Measurements from ENCODE around the gene PHB1.

Gene PHB1

DNA sequence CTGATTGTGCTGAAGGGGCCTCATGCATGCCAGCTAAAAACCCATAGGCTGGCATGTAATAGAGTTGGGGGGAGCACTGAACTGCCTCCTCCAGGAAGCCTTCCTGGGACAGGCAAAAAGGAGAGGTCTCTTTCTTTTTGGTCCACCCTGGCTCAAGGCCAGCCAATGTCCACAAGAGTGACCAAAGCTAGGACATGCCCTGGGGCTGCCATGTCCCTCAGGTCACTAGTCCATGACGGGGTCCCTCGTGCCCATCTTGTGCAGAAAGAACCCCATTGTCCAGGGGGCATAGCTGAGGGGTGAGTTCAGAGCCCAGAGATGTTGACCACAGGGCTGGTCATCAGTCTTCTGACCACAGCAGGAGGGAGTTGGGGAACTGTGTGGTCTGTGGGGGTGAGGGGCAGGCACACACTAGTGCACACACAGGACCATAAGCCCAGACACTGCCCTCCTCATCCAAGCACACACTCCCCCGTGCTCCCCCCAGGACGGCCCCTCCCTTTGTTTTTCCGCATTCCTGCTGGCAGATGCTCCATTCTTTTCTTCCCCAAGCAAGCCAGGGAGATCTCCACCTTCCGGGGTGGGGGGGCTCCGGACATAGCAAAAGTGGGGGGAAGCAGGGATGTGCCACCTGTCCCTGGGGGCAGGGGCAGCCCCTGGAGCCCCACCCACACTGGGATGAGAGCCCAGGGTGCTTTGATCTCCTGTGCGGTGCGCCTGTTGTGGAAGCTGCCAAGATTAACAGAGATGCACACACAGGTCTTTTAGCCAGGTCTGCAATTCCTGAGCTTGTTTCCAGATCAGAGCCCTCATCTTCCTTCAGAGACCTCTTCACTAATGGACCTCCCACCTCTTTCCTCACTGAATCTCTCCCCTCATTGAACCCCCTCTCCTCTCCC is 25.2 kb upstream of the PHB1 start:
- no peak overlapping the region for H3K27ac ChIP-seq (ENCODE audit: extremely low read depth, low read depth, low read length)
- no peaks in the 10 kb centered on the region for H3K9me3 ChIP-seq (ENCODE audit: control insufficient read depth, insufficient read depth, low read depth, low read length)
- H3K36me3 ChIP-seq (ENCODE audit: control insufficient read depth in 2 of 2, insufficient read depth in 1 of 2, low read length in 2 of 2) = no peaks in the 10 kb centered on the region
- H3K4me3 ChIP-seq (ENCODE audit: low read depth, low read length) = no peak overlapping the region
- TF ChIP-seq SCRT2 (tag by site-specific recombination; IDR thresholded peaks at IDR 0.05) (no peak), ZNF169 (tag by site-specific recombination; IDR thresholded peaks at IDR 0.05) (no peak), PRDM1 (tag by site-specific recombination; IDR thresholded peaks at IDR 0.05) (no peak), ZNF24 (tag by site-specific recombination; IDR thresholded peaks at IDR 0.05) (no peak), ZNF398 (tag by site-specific recombination; IDR thresholded peaks at IDR 0.05) (peak; percentile 72), ZNF26 (tag by site-specific recombination; IDR thresholded peaks at IDR 0.05) (no peak), ZFHX2 (tag by site-specific recombination; conservative IDR thresholded peaks at IDR 0.05) (no peak), ZNF416 (tag by site-specific recombination; IDR thresholded peaks at IDR 0.05) (no peak)
- no peaks in the 10 kb centered on the region for H3K4me1 ChIP-seq (ENCODE audit: control insufficient read depth, insufficient read depth, low read length)
- ChIA-PET POLR2A (no interaction called here), CTCF (interaction anchor here (0.6 to 15.3 kb wide), 5 partner anchors 75 to 301 kb away, joined by 3 to 303 read pairs (median 4); no protein-coding TSS in a partner anchor)

DNA sequence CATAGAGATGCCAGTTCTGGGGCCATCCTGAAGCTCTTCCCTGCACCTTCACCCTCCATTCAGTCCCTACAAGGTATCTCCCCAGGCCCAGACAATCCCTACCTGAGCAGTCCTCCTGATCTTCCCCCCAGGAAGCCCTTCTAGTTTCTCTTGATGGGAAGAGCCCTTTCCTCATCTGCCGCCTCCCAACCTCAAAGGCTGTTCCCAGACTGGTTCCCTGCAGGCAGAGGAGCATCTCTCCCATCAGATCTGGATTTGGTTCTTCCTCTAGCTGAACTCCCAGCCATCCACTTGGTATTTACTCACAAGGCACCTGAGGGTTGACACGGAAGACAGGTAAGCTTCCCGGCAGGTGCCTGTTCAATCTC is 24.6 kb upstream of the PHB1 start:
- H3K9me3 ChIP-seq (ENCODE audit: control insufficient read depth, insufficient read depth, low read depth, low read length) = no peaks in the 10 kb centered on the region
- no peaks in the 10 kb centered on the region for H3K36me3 ChIP-seq (ENCODE audit: control insufficient read depth in 2 of 2, insufficient read depth in 1 of 2, low read length in 2 of 2)
- no peak for TF ChIP-seq ZNF639 (tag by site-specific recombination; IDR thresholded peaks at IDR 0.05)
- TF ChIP-seq ZNF792 (tag by site-specific recombination; IDR thresholded peaks at IDR 0.05) = no peak
- TF ChIP-seq SETDB1 (IDR thresholded peaks at IDR 0.05; ENCODE audit: insufficient read length, low read length) = no peak
- TF ChIP-seq ZNF175 (tag by site-specific recombination; IDR thresholded peaks at IDR 0.05) = no peak
- TF ChIP-seq ZNF473 (tag by site-specific recombination; IDR thresholded peaks at IDR 0.05) = no peak
- no peaks in the 10 kb centered on the region for H3K4me1 ChIP-seq (ENCODE audit: control insufficient read depth, insufficient read depth, low read length)
- H3K4me3 ChIP-seq (ENCODE audit: low read depth, low read length) = no peak overlapping the region
- ChIA-PET POLR2A (no interaction called here), CTCF (interaction anchor here (0.8 to 15.3 kb wide), 3 partner anchors 76 to 115 kb away, joined by 3 to 303 read pairs (median 4); no protein-coding TSS in a partner anchor)
- H3K27ac ChIP-seq (ENCODE audit: extremely low read depth, low read depth, low read length) = no peak overlapping the region

- Histone ChIP-seq H3K4me1 (ENCODE audit: control insufficient read depth, insufficient read depth, low read length) (no peaks in the 10 kb centered on the region), H3K4me3 (ENCODE audit: low read depth, low read length) (no peak overlapping the region), H3K9me3 (ENCODE audit: control insufficient read depth, insufficient read depth, low read depth, low read length) (no peaks in the 10 kb centered on the region), H3K36me3 (ENCODE audit: control insufficient read depth in 2 of 2, insufficient read depth in 1 of 2, low read length in 2 of 2) (no peaks in the 10 kb centered on the region), H3K27ac (ENCODE audit: extremely low read depth, low read depth, low read length) (no peak overlapping the region)
- POLR2A ChIA-PET = interaction anchor here (0.7 kb wide), 1 partner anchor 56 kb away, joined by 3 read pairs; the partner anchor contains the start of gene NGFR
- CTCF ChIA-PET = interaction anchor here (0.8 to 15.3 kb wide), 4 partner anchors 30 to 115 kb away, joined by 3 to 303 read pairs (median 5); no protein-coding TSS in a partner anchor
- TF ChIP-seq, protein P1, sequence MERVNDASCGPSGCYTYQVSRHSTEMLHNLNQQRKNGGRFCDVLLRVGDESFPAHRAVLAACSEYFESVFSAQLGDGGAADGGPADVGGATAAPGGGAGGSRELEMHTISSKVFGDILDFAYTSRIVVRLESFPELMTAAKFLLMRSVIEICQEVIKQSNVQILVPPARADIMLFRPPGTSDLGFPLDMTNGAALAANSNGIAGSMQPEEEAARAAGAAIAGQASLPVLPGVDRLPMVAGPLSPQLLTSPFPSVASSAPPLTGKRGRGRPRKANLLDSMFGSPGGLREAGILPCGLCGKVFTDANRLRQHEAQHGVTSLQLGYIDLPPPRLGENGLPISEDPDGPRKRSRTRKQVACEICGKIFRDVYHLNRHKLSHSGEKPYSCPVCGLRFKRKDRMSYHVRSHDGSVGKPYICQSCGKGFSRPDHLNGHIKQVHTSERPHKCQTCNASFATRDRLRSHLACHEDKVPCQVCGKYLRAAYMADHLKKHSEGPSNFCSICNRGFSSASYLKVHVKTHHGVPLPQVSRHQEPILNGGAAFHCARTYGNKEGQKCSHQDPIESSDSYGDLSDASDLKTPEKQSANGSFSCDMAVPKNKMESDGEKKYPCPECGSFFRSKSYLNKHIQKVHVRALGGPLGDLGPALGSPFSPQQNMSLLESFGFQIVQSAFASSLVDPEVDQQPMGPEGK (tag by site-specific recombination; IDR thresholded peaks at IDR 0.05) = no peak
- TF ChIP-seq ZNF335 (tag by site-specific recombination; conservative IDR thresholded peaks at IDR 0.05) = no peak
- TF ChIP-seq, protein P2, sequence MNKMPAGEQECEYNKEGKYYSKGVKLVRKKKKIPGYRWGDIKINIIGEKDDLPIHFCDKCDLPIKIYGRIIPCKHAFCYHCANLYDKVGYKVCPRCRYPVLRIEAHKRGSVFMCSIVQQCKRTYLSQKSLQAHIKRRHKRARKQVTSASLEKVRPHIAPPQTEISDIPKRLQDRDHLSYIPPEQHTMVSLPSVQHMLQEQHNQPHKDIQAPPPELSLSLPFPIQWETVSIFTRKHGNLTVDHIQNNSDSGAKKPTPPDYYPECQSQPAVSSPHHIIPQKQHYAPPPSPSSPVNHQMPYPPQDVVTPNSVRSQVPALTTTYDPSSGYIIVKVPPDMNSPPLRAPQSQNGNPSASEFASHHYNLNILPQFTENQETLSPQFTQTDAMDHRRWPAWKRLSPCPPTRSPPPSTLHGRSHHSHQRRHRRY (tag by site-specific recombination; IDR thresholded peaks at IDR 0.05) = no peak
- TF ChIP-seq ZNF621 (tag by site-specific recombination; IDR thresholded peaks at IDR 0.05) = no peak
- TF ChIP-seq ZNF16 (tag by site-specific recombination; IDR thresholded peaks at IDR 0.05; ENCODE audit: low read depth) = no peak
- TF ChIP-seq MEIS1 (CRISPR knock-in tag; IDR thresholded peaks at IDR 0.05; ENCODE audit: borderline replicate concordance) = no peak
These were observed 24.0 kb upstream of the PHB1 start for GRCh38 chr17:49438436-49439278.
